Measurements from ENCODE around the gene SPATA32.

DNA sequence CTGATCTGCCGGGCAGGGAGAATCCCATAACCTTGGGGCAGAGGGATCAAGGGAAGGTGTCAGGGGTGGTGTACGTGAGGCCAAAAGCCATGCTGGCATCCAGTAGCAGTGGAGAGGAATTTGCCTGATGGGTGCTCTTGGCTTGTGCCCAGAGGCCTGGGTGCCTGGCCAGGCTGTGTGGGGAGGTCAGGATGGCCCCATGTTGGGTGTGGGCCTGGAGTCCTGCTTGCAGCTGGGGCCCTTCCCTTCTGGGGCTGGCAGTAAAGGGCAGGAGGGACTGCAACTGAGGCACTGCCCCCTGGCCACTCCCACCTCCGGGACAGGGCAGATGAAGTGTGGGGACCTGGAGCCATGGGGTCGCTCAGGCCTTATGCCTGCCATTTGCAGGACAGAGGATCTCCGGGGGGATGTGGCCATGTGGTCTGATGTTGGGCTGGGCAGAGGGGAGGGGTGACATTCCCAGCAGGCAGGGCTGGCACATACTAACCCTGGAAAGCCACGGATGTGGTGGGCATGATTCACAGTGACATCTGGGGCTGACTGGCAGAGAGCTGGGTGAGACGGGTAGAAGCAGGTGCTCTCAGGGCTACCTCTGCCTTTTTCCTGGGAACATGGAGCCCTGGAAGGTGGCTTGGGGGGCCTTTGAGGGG, 36.7 kb downstream of the SPATA32 start:
- TF ChIP-seq, protein P1, sequence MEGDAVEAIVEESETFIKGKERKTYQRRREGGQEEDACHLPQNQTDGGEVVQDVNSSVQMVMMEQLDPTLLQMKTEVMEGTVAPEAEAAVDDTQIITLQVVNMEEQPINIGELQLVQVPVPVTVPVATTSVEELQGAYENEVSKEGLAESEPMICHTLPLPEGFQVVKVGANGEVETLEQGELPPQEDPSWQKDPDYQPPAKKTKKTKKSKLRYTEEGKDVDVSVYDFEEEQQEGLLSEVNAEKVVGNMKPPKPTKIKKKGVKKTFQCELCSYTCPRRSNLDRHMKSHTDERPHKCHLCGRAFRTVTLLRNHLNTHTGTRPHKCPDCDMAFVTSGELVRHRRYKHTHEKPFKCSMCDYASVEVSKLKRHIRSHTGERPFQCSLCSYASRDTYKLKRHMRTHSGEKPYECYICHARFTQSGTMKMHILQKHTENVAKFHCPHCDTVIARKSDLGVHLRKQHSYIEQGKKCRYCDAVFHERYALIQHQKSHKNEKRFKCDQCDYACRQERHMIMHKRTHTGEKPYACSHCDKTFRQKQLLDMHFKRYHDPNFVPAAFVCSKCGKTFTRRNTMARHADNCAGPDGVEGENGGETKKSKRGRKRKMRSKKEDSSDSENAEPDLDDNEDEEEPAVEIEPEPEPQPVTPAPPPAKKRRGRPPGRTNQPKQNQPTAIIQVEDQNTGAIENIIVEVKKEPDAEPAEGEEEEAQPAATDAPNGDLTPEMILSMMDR (IDR thresholded peaks at IDR 0.05), result no peak
- no peak for TF ChIP-seq POLR2A (IDR thresholded peaks at IDR 0.05)

All from thyroid gland (tissue), 4 donors.